ENCODE data around the gene EEF1B2.
"Not testable (repeated sequence)": the region's sequence is repeated elsewhere in the genome, so short reads cannot be mapped to it uniquely, and the experiment has no call there.

Gene EEF1B2

DNA sequence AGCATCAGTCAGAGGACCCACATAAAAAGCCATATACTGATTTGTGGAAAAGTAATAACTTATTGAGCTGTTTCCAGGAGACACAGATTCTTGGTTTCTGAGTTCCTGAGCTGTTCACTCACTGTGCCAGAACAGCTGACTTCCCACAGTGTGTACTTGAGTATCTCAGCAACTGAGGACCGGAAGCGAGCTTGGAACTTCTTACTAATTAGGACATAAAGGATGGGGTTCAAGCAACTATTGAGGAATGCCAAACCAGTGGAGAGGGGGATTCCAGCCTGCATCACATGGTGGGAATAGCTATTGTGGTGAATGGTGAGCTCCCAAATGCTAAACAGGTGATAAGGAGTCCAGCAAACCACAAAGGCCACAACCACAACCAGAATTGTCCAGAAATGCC, 16.4 kb downstream of the EEF1B2 start:
- H3K27me3 ChIP-seq (replicated peaks; ENCODE audit: control insufficient read depth, insufficient read depth, low read length) = no peaks in the 10 kb centered on the region
- DNase-seq (ENCODE audit: extremely low read depth, insufficient read length) = no peak
- TF ChIP-seq, protein P1, sequence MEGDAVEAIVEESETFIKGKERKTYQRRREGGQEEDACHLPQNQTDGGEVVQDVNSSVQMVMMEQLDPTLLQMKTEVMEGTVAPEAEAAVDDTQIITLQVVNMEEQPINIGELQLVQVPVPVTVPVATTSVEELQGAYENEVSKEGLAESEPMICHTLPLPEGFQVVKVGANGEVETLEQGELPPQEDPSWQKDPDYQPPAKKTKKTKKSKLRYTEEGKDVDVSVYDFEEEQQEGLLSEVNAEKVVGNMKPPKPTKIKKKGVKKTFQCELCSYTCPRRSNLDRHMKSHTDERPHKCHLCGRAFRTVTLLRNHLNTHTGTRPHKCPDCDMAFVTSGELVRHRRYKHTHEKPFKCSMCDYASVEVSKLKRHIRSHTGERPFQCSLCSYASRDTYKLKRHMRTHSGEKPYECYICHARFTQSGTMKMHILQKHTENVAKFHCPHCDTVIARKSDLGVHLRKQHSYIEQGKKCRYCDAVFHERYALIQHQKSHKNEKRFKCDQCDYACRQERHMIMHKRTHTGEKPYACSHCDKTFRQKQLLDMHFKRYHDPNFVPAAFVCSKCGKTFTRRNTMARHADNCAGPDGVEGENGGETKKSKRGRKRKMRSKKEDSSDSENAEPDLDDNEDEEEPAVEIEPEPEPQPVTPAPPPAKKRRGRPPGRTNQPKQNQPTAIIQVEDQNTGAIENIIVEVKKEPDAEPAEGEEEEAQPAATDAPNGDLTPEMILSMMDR (IDR thresholded peaks at IDR 0.05; ENCODE audit: insufficient read depth, low read length, poor library complexity, severe bottlenecking) = no peak

DNA sequence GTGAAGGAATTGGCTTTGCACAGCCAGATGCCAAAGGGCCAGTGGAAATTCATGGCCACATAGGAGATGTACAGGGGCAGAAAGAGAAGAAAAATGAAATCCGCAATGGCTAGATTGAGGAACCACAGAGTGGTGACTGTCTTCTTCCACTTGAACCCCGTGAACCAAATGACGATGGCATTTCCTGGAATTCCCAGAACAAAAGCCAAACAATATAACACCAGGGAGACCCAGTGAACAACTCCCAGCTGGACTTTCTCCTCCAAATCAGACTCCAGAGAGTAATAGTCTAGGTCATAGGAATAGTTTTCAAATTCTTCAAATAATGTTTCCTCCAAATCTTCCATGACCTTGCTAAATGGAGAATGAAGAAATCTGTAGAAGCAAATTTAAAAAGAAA, 17.2 kb downstream of the EEF1B2 start:
- Histone ChIP-seq H3K4me3 (replicated peaks; ENCODE audit: low read depth, low read length) (no peak overlapping the region), H3K36me3 (ENCODE audit: control insufficient read depth, insufficient read depth, low read length) (no peaks in the 10 kb centered on the region), H3K27me3 (replicated peaks; ENCODE audit: control insufficient read depth, insufficient read depth, low read length) (no peaks in the 10 kb centered on the region)
- TF ChIP-seq, protein P1 (IDR thresholded peaks at IDR 0.05; ENCODE audit: insufficient read depth, low read length, poor library complexity, severe bottlenecking) = no peak
- no peak for DNase-seq (ENCODE audit: extremely low read depth, insufficient read length)

More for the DNA sequence above, 16.4 kb downstream of the EEF1B2 start:
- Histone ChIP-seq H3K36me3 (ENCODE audit: control insufficient read depth, insufficient read depth, low read length) (no peaks in the 10 kb centered on the region), H3K4me3 (replicated peaks; ENCODE audit: low read depth, low read length) (no peak overlapping the region)

DNA sequence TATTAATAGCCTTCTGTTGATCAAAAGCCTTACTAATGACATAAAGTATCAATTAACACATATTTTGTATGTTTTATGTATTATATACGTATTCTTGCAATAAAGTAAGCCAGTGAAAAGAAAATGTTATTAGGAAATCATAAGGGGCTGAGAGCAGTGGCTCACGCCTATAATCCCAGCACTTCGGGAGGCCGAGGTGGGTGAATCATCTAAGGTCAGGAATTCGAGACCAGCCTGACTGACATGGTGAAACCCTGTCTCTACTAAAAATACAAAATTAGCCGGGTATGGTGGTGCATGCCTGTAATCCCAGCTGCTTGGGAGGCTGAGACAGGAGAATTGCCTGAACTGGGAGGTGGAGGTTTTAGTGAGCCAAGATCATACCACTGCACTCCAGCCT, 21.8 kb downstream of the EEF1B2 start:
- not testable (repeated sequence) for H3K4me3 ChIP-seq (replicated peaks; ENCODE audit: low read depth, low read length); H3K27me3 ChIP-seq (replicated peaks; ENCODE audit: control insufficient read depth, insufficient read depth, low read length); DNase-seq (ENCODE audit: extremely low read depth, insufficient read length); H3K36me3 ChIP-seq (ENCODE audit: control insufficient read depth, insufficient read depth, low read length)

DNA sequence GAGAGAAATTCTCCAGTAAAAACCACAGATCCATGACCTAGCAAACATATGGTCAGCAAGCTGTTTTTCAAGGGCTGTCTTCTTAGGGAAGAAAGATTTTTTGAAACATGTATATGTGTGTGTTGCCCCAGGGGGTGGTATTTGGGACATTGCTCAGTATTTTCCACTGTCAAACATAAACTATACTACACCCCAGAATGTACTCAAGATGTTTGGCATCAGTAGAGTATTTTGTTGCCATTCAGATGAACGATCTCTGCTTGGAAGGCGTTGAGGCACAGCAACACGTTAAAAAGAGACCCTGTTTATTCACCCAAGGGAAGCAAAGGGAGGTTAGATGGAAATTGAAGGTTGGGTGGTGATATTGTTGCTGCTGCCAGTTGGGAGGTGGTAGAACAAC, 30.0 kb downstream of the EEF1B2 start:
- DNase-seq (ENCODE audit: extremely low read depth, insufficient read length) = no peak
- Histone ChIP-seq H3K27me3 (replicated peaks; ENCODE audit: control insufficient read depth, insufficient read depth, low read length) (no peaks in the 10 kb centered on the region), H3K36me3 (ENCODE audit: control insufficient read depth, insufficient read depth, low read length) (no peaks in the 10 kb centered on the region), H3K4me3 (replicated peaks; ENCODE audit: low read depth, low read length) (no peak overlapping the region)
- TF ChIP-seq, protein P1 (IDR thresholded peaks at IDR 0.05; ENCODE audit: insufficient read depth, low read length, poor library complexity, severe bottlenecking) = no peak

DNA sequence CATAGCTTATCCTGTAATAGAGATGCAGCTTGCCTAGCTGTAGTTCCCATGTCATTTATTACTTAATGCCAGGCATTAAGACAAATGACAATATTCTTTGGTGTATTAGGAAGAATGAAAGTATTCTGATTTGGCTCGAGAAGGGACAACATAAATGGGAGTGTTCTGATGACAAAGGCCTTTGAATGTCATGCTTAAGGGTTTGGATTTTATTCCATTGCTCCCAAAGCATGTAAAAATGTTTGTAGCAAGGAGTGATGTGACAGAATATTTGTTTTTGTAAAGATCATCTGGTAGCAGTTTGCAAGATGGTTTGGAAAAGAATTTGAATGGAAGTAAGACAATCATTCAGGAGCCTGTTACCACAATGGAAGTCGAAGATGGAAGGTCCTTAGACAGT, 30.4 kb downstream of the EEF1B2 start:
- H3K36me3 ChIP-seq (ENCODE audit: control insufficient read depth, insufficient read depth, low read length) = no peaks in the 10 kb centered on the region
- H3K27me3 ChIP-seq (replicated peaks; ENCODE audit: control insufficient read depth, insufficient read depth, low read length) = no peaks in the 10 kb centered on the region
- DNase-seq (ENCODE audit: extremely low read depth, insufficient read length) = no peak
- TF ChIP-seq, protein P1 (IDR thresholded peaks at IDR 0.05; ENCODE audit: insufficient read depth, low read length, poor library complexity, severe bottlenecking) = no peak
- no peak overlapping the region for H3K4me3 ChIP-seq (replicated peaks; ENCODE audit: low read depth, low read length)

DNA sequence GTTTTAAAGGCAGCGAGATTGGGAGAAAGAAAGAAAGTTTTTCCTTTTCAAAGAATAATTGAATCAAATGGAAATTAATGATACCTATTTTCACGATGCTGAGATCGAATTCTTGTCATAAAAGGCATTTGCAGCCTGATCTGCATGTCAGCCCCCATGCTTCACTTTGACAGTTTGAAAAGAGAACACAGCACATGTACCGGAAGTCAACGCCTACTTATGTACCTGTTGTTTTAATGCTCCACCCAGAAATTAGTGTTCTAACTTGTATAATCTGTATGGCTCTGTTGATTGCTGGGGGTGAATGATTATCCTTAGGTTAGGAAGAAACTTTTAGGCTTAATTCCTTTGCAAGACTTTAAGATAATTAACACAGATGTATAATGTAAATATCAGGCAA, 31.0 kb downstream of the EEF1B2 start:
- DNase-seq (ENCODE audit: extremely low read depth, insufficient read length) = no peak
- no peaks in the 10 kb centered on the region for H3K27me3 ChIP-seq (replicated peaks; ENCODE audit: control insufficient read depth, insufficient read depth, low read length)
- H3K36me3 ChIP-seq (ENCODE audit: control insufficient read depth, insufficient read depth, low read length) = no peaks in the 10 kb centered on the region
- TF ChIP-seq, protein P1 (IDR thresholded peaks at IDR 0.05; ENCODE audit: insufficient read depth, low read length, poor library complexity, severe bottlenecking) = no peak
- no peak overlapping the region for H3K4me3 ChIP-seq (replicated peaks; ENCODE audit: low read depth, low read length)
